GM12892 (cell line): ENCODE results near the gene SOX1. TPM values are rescaled to one million over a fixed set of nuclear protein-coding genes. Genes with fewer than 3 reads are reported as not detected.

Experiments
- DNase-seq: peaks from one replicate; pipeline ENCODE4 v3.0.0; 2011; ENCODE audit not compliant: insufficient read length
- FAIRE-seq: peaks from 2 replicates; lab custom pipeline; 2011; peaks lifted over from hg19 to GRCh38; lab: Jason Lieb, UNC
- POLR2A ChIP-seq: IDR thresholded peaks from 2 replicates; pipeline ENCODE4 v1.6.1; 2011; ENCODE audit warnings: low read depth, low read length, control low read depth
- POLR2AphosphoS5 ChIP-seq: IDR thresholded peaks from 2 replicates; pipeline ENCODE4 v1.6.1; 2011; ENCODE audit warnings: low read depth, low read length, control low read depth
- TAF1 ChIP-seq: IDR thresholded peaks from 2 replicates; pipeline ENCODE4 v1.6.1; 2011; ENCODE audit warnings: low read depth, mild to moderate bottlenecking, control low read depth, low read length, borderline replicate concordance
- polyA plus RNA-seq: library from polyadenylated mRNA; unstranded; fragments of >200 nt; gene quantifications from one replicate; pipeline ENCODE4 v1.2.1, GENCODE V29; 2012; ENCODE audit warnings: missing spikeins, inconsistent platforms; ENCODE audit not compliant: missing spikeins

SOX1 gene
- polyA plus RNA-seq, result not detected

DNA sequence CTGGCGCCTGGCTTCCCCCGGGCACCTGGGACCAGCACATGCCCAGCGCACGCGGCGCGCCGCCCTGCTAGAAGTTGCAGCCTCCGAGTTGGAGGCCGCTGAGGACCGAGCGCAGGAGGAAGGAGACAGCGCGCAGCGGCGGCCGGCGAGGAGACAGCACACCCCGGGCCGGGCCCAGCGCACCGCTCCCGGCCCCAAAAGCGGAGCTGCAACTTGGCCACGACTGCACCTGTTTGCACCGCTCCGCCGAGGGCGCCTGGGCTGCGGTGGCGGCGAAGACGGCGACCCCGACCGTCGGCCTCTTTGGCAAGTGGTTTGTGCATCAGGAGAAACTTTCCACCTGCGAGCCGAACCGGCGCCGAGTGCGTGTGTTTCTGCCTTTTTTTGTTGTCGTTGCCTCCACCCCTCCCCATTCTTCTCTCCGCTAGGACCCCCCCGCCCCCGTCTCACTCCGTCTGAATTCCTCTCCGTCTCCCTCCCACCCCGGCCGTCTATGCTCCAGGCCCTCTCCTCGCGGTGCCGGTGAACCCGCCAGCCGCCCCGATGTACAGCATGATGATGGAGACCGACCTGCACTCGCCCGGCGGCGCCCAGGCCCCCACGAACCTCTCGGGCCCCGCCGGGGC is at the start of gene SOX1:
Gene SOX1, plus strand, starts transcription at position 34 of the 626 bp plus-strand sequence. Its CDS starts 510 bp downstream, at position 544.
- FAIRE-seq (no peak), DNase-seq (no peak)
- no peak for TF ChIP-seq TAF1
- no peak for TF ChIP-seq POLR2AphosphoS5
- TF ChIP-seq POLR2A, result no peak

DNA sequence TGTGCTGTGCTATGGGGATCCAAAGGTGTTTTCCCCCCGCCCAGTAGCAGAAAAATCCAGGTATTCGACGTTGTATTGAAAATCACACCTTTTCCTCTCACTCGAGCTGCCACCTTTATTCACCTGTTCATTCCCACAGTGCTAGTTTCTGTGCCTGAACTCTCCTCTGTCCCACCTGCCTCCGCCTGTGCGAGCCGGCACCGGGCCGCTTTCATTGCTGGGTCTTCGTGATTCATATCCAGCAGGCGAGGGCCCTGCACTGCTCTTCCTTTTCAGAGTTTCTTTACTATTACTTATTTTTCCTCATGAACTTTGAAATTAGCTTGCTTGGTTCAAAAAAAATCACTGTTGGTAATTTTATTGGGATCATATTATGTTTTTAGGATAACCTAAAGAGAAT is 42.4 kb upstream of the SOX1 start:
- FAIRE-seq (no peak), DNase-seq (no peak)

DNA sequence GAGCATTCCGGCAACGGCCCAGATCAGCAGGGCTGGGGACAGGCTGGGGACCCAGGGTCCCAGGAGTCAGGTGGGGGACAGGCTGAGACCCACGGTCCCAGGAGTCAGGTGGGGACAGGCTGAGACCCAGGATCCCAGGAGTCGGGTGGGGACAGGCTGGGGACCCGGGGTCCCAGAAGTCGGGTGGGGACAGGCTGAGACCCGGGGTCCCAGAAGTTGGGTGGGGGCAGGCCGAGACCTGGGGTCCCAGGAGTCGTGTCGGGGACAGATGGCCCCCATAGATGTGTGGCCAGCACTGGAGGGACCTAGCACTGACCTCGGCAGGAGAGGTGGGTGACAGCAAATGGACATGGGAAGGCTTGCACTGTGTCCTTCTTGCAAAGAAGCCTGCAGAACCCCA is 39.7 kb upstream of the SOX1 start:
- no peak for TF ChIP-seq POLR2A
- no peak for FAIRE-seq

More for the DNA sequence above, 42.4 kb upstream of the SOX1 start:
- TF ChIP-seq POLR2AphosphoS5 (no peak), TAF1 (no peak), POLR2A (no peak)

DNA sequence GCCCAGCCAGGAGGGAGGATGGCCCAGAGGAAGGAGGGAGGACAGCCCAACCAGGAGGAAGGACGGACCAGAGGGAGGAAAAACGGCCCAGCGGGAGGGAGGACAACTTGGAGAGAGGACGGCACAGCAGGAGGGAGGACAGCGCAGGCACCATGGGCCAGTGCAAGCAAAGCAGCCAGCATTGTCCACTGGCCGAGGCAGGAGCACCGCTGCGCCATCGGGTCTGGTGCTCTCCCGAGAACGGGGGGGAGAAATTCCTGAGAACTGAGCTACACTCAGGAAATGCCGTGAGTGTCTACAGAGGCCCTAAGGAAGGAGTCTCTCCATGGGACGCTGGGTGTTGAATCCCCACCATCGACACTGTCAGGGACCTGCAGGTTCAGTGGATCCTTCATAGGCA is 38.5 kb upstream of the SOX1 start:
- DNase-seq (no peak), FAIRE-seq (no peak)
- TF ChIP-seq POLR2A (no peak), POLR2AphosphoS5 (no peak)

More for the DNA sequence above, 39.7 kb upstream of the SOX1 start:
- DNase-seq, result no peak

DNA sequence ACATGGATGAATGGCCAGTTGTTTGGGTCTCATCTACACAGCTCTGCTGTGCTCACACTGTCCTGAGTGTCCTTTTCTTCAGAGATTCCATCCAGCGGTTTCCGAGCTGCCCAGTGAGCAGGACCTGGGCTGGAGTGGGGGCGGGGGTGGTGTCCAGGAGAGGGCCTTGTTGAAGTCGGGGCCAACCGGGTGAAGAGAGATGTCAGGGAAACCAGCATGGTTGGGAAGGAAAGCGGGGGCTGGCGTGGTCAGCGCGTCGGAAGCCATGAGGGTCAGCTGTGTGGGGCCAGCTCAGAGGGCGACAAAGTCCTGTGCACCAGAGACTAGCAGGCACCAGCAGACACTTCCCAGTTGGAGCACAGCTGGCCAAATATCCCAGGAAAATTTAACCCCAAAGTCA is 37.8 kb upstream of the SOX1 start:
- no peak for FAIRE-seq
- DNase-seq, result no peak
- TF ChIP-seq POLR2AphosphoS5, result no peak
- TF ChIP-seq POLR2A, result no peak
- TF ChIP-seq TAF1, result no peak

DNA sequence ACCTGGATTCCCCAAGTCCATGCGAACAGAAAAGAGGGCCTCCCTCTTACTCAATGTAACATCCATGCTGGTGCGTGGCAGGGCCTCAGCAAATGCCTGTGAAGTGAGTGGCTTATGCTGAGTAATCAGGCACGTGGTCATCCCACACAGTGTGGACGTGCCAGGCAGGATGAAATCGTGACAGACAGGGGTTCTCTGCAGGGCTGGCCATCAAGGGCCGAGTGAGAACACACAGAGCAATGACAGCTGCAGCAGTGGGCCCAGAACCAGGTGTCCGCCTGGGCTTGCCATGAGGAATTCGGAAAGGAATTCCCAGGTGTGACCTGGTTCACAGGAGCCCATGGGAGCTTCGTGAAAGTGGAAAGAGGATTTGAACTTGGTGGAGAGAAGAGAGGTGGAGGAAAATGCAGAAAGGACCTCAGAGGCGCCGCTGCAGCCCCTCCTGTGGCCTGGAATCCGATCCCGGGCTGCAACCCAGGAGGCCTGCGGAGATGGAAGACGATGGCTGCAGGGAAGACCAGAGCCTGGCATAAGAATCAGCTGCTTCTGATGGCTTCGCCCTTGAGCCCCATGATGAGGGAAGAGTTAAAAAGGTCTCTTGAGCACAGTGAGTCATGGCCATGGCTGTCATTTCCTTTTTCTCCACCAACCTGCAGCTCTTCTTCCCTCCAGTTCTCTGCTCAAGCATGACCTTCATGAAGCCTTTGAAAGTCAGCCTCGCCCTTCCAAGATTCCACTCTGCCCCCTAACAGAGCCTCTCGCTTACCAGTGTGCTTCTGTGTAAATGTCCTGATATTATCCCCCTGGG is 34.6 kb upstream of the SOX1 start:
- TF ChIP-seq POLR2A (no peak), POLR2AphosphoS5 (no peak), TAF1 (no peak)
- DNase-seq (no peak), FAIRE-seq (no peak)

DNA sequence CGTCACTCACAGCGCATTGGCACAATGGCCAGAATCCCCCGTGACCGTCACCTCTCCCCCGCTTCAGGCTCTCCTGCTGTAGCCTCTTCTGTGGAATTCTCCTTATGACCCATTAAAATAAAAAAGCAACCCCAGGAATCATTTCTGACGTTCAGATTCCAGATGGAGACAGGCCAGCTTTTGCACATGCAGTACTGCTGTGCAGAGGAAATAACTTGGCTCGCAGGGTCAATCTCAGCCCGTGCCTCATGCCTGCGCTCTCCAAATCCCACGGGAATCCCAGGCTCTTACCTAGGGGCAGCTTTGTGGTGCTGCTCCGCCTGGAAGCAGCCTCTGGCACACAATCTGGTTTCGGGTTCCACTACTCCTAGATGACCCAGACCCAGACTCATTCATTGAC is 32.7 kb upstream of the SOX1 start:
- TF ChIP-seq TAF1 (no peak), POLR2A (no peak), POLR2AphosphoS5 (no peak)
- no peak for FAIRE-seq
- no peak for DNase-seq

DNA sequence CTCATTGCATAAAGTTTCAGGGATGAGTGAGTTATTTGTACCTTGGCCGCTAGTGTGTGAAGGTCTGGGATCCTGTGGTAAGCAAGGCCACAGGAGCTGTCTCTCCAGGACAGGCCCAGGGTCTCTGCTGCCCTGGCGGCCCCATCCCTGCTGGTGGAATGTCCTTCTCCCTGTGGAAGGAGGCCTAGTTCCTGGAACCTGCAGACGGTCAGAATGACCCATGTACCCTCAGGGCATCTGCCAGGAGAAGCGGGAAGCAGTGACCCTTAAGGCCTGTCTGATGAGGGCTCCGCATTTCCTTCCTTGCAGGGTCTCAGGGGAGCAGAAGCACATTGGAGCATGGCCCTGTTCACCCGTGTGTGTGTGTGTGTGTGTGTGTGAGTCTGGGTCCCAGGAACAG is 32.1 kb upstream of the SOX1 start:
- TF ChIP-seq POLR2A (no peak), POLR2AphosphoS5 (no peak), TAF1 (no peak)
- DNase-seq (no peak), FAIRE-seq (no peak)

DNA sequence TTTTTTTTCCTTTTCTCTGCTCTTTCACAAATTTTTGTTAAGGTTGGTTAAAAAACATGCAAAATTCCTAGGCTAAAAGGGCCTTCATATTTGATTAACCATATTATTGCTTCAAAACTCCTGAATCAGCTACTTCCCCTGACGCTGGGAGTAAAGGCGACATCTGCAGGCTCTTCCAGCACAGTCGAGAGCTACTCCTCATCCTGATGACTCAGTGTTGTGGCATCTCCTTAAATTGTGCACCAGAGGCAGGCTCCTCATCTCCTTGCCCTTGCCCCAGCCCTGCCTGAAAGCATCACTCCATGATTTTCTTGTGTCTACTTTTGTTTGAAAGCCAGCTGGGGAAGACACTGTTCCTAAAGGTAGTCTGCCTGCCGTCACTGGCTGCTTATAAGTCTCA is 24.5 kb upstream of the SOX1 start:
- FAIRE-seq (no peak), DNase-seq (no peak)
- TF ChIP-seq TAF1, result no peak
- TF ChIP-seq POLR2AphosphoS5, result no peak
- no peak for TF ChIP-seq POLR2A

DNA sequence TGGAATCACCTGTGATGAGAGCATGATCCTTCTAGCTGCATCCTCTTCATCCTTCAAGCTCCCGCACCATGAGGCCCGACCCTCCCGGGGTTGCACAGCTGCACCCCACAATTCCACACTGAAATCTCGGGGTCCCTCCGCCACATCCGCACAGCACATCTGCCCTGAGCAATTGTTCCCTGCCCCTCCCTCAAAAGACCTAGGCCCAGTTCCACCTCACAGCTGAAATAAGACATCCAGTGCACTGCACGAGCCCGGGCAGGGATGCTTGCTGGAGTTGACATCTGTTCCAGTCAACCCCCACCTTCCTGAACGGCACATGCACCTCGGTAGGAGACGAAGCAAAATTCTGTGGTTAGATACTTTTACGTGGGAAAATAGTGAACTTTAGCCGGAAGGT is 14.7 kb upstream of the SOX1 start:
- TF ChIP-seq TAF1, result no peak
- no peak for TF ChIP-seq POLR2AphosphoS5
- TF ChIP-seq POLR2A, result no peak
- DNase-seq (no peak), FAIRE-seq (no peak)

DNA sequence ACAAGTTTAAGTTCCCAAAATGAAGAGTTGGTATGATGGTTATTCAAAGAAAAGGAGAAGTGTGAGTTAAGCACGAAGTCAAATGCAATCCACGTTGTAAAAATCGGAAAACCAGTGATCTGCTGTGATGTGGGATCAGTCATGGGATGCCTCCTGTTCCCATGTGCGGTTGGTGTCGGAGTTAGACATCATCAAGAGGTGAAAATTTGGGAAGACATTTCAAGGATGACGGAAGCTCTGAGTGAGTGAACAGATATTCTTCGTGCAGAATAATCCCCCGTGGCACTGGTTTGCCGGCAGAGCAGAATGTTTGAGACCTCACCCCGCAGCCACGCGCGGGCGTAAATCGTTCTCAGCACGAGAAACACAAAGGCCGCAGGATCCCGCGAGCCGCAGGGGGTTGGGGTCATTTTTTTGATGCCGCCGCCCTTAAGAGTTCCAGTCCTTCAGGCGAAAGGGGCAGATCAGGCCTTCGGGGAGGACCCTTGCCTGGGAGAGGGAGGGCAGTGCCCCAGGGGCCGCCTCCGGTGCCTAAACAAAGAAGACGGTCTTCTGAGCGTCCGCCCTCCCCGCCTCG is 13.7 kb upstream of the SOX1 start:
- DNase-seq (no peak), FAIRE-seq (no peak)
- no peak for TF ChIP-seq POLR2AphosphoS5
- no peak for TF ChIP-seq TAF1
- TF ChIP-seq POLR2A, result no peak
